GM12892 (cell line): ENCODE results near the gene GID8.

Source experiments
- POLR2A ChIP-seq: IDR thresholded peaks from 2 replicates; pipeline ENCODE4 v1.6.1; 2011; ENCODE audit warnings: low read depth, low read length, control low read depth
- POLR2AphosphoS5 ChIP-seq: IDR thresholded peaks from 2 replicates; pipeline ENCODE4 v1.6.1; 2011; ENCODE audit warnings: low read depth, low read length, control low read depth

- no peak for TF ChIP-seq POLR2A
- no peak for TF ChIP-seq POLR2AphosphoS5
Measured at GRCh38 chr20:62991863-62992262, 53.9 kb downstream of the GID8 start.
